K562 (cell line): ENCODE data around the gene BEST2. TPM values are rescaled to one million over a fixed set of nuclear protein-coding genes. Genes with fewer than 3 reads are reported as not detected.

Experiments used
- CBX3 ChIP-seq, 2 experiments: IDR thresholded peaks; 1 replicate in 1 of 2; 2 replicates in 1 of 2; pipeline ENCODE4 v1.6.1; 2012; ENCODE audit warnings: inconsistent platforms in 2 of 2, low read length in 2 of 2, borderline replicate concordance in 1 of 2, control low read depth in 1 of 2
- MYC ChIP-seq, 2 experiments: fragments of 250-450 bp in 1 of 2; sonication (Bioruptor Pico) in 1 of 2; IDR thresholded peaks; 2 replicates each; pipeline versions ENCODE4 v1.5.1 to v1.6.1; 2012 to 2021; ENCODE audit warnings: low read depth in 2 of 2, borderline replicate concordance in 1 of 2, improper control_type of control experiment in 1 of 2, low read length in 1 of 2, mild to moderate bottlenecking in 1 of 2, moderate library complexity in 1 of 2
- NR4A1 ChIP-seq, 2 experiments: fragments of 250-450 bp in 1 of 2; fragments of 450-650 bp in 1 of 2; sonication (Bioruptor Pico) in 1 of 2; IDR thresholded peaks; 2 replicates each; pipeline versions ENCODE4 v1.4.0 to v1.6.1; 2016 to 2020; ENCODE audit warnings: mild to moderate bottlenecking in 2 of 2, missing compliant biosample characterization in 1 of 2, missing genetic modification characterization in 1 of 2, moderate library complexity in 1 of 2
- POU5F1 ChIP-seq: fragments of 150-350 bp; IDR thresholded peaks from 2 replicates; pipeline ENCODE4 v1.6.1; 2014; ENCODE audit warnings: borderline replicate concordance, low read length, low read depth, mild to moderate bottlenecking; ENCODE audit not compliant: partially characterized antibody
- ZNF274 ChIP-seq: IDR thresholded peaks from 2 replicates; pipeline ENCODE4 v1.6.1; 2011; ENCODE audit warnings: low read depth, mild to moderate bottlenecking, low read length, moderate library complexity, borderline replicate concordance
- ZNF444 ChIP-seq: fragments of 250-450 bp; sonication (Bioruptor Pico); IDR thresholded peaks from 2 replicates; pipeline ENCODE4 v1.4.0; 2020; ENCODE audit warnings: mild to moderate bottlenecking, moderate library complexity
- polyA plus RNA-seq, 8 experiments: library from polyadenylated mRNA; depleted of rRNA in 4 of 8; stranded (reverse) in 5 of 8; unstranded in 3 of 8; fragments of >200 nt; fragmentation: Nextera tagmentation in 2 of 8; fragmentation: Illumina TruSeq in 1 of 8; extraction: Ambion mirVana in 2 of 8; extraction: Trizol in 1 of 8; gene quantifications; 2 replicates each; pipeline versions ENCODE4 v1.2.1 to v1.2.3, GENCODE V29; 2011 to 2014; ENCODE audit warnings: inconsistent platforms in 1 of 8, missing spikeins in 1 of 8
- total RNA-seq, 7 experiments: library from RNA; depleted of rRNA in 6 of 7; stranded (reverse); fragments of >200 nt in 6 of 7; fragmentation: Illumina TruSeq in 2 of 7; extraction: Trizol in 2 of 7; gene quantifications; 2 replicates each; pipeline versions ENCODE4 v1.2.1 to v1.2.3, GENCODE V29; 2011 to 2021; ENCODE audit warnings: low replicate concordance in 1 of 7
- TF ChIP-seq, protein P1 (sequence below): fragments of 250-450 bp; sonication (Bioruptor Pico); IDR thresholded peaks from 2 replicates; pipeline ENCODE4 v1.4.0; 2020; ENCODE audit warnings: mild to moderate bottlenecking
- TF ChIP-seq, protein P2 (sequence below): sonication (generic); formaldehyde crosslinking; IDR thresholded peaks from 2 replicates; pipeline ENCODE4 v1.9.0; 2022; ENCODE audit warnings: mild to moderate bottlenecking, missing genetic modification reagents
- TF ChIP-seq, protein P3 (sequence below): fragments of 450-650 bp; IDR thresholded peaks from 2 replicates; pipeline ENCODE4 v1.6.1; 2016; ENCODE audit warnings: mild to moderate bottlenecking, moderate library complexity

BEST2 gene
- total and polyA plus RNA-seq, 9 of the 15 experiments (the other 6 are each of a cell fraction or from before 2014, with no cell fraction given): not detected

DNA sequence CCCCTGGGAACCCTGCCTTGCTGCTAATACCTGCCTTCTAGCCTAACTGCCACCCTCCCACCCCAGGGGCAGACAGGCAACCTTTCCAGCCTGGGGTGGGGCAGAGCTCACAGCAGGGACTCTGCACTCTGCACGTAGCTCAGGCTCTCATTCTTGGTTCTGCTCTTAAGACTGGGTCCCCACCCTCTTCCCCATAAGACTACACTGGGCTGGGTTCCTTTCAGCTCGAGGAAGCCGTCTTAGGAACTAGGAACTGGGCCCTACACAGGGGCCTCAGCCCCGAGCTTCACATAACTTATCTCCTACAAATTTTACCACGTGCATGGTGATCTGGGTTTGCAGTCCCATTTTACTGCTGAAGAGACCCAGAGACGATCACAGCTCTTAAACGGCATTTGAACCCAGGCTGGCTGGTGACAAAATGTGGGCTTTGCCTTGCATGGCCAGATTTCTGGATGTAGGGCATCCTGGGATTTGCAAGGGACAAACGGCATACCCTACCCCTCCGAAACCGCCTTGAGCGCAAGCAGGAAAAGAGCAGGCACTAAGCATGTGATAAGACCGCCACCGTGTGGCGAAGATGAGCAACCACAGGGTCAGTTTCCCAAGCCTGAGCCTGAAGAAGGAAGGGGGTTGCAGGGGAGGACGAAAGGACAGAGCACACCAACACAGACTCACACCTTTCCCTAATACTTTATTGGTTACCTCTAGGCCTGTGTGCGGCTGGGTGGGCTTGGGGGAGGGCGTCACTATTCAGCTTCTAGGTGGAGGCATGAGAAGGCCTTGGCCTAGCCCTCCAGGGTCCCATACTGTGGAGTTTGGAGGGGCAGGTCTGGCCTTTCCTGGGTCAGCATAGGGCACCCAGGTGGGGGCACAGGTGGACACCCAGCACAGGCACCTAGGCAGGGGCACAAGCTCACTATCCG is 44.8 kb downstream of the BEST2 start (continued):
- TF ChIP-seq, protein P1, sequence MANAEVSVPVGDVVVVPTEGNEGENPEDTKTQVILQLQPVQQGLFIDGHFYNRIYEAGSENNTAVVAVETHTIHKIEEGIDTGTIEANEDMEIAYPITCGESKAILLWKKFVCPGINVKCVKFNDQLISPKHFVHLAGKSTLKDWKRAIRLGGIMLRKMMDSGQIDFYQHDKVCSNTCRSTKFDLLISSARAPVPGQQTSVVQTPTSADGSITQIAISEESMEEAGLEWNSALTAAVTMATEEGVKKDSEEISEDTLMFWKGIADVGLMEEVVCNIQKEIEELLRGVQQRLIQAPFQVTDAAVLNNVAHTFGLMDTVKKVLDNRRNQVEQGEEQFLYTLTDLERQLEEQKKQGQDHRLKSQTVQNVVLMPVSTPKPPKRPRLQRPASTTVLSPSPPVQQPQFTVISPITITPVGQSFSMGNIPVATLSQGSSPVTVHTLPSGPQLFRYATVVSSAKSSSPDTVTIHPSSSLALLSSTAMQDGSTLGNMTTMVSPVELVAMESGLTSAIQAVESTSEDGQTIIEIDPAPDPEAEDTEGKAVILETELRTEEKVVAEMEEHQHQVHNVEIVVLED (CRISPR knock-in tag): no peak
- TF ChIP-seq ZNF274: no peak
- TF ChIP-seq NR4A1 (CRISPR knock-in tag; IDR thresholded peaks at IDR 0.05): 0 out of 2 replicates have a peak, but pooled peaks have one; percentile 57
- no peak for TF ChIP-seq NR4A1 (tag; IDR thresholded peaks at IDR 0.05)
- TF ChIP-seq, protein P2, sequence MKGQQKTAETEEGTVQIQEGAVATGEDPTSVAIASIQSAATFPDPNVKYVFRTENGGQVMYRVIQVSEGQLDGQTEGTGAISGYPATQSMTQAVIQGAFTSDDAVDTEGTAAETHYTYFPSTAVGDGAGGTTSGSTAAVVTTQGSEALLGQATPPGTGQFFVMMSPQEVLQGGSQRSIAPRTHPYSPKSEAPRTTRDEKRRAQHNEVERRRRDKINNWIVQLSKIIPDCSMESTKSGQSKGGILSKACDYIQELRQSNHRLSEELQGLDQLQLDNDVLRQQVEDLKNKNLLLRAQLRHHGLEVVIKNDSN (CRISPR knock-in tag): peak; percentile 16; the same call in 1 of the 2 replicates
- TF ChIP-seq ZNF444 (CRISPR knock-in tag): no peak
- peak; percentile 57 for TF ChIP-seq MYC (IDR thresholded peaks at IDR 0.05; ENCODE audit: low read depth, low read length)
- no peak for TF ChIP-seq MYC (CRISPR knock-in tag; IDR thresholded peaks at IDR 0.05; ENCODE audit: borderline replicate concordance, low read depth)
- TF ChIP-seq, protein P3, sequence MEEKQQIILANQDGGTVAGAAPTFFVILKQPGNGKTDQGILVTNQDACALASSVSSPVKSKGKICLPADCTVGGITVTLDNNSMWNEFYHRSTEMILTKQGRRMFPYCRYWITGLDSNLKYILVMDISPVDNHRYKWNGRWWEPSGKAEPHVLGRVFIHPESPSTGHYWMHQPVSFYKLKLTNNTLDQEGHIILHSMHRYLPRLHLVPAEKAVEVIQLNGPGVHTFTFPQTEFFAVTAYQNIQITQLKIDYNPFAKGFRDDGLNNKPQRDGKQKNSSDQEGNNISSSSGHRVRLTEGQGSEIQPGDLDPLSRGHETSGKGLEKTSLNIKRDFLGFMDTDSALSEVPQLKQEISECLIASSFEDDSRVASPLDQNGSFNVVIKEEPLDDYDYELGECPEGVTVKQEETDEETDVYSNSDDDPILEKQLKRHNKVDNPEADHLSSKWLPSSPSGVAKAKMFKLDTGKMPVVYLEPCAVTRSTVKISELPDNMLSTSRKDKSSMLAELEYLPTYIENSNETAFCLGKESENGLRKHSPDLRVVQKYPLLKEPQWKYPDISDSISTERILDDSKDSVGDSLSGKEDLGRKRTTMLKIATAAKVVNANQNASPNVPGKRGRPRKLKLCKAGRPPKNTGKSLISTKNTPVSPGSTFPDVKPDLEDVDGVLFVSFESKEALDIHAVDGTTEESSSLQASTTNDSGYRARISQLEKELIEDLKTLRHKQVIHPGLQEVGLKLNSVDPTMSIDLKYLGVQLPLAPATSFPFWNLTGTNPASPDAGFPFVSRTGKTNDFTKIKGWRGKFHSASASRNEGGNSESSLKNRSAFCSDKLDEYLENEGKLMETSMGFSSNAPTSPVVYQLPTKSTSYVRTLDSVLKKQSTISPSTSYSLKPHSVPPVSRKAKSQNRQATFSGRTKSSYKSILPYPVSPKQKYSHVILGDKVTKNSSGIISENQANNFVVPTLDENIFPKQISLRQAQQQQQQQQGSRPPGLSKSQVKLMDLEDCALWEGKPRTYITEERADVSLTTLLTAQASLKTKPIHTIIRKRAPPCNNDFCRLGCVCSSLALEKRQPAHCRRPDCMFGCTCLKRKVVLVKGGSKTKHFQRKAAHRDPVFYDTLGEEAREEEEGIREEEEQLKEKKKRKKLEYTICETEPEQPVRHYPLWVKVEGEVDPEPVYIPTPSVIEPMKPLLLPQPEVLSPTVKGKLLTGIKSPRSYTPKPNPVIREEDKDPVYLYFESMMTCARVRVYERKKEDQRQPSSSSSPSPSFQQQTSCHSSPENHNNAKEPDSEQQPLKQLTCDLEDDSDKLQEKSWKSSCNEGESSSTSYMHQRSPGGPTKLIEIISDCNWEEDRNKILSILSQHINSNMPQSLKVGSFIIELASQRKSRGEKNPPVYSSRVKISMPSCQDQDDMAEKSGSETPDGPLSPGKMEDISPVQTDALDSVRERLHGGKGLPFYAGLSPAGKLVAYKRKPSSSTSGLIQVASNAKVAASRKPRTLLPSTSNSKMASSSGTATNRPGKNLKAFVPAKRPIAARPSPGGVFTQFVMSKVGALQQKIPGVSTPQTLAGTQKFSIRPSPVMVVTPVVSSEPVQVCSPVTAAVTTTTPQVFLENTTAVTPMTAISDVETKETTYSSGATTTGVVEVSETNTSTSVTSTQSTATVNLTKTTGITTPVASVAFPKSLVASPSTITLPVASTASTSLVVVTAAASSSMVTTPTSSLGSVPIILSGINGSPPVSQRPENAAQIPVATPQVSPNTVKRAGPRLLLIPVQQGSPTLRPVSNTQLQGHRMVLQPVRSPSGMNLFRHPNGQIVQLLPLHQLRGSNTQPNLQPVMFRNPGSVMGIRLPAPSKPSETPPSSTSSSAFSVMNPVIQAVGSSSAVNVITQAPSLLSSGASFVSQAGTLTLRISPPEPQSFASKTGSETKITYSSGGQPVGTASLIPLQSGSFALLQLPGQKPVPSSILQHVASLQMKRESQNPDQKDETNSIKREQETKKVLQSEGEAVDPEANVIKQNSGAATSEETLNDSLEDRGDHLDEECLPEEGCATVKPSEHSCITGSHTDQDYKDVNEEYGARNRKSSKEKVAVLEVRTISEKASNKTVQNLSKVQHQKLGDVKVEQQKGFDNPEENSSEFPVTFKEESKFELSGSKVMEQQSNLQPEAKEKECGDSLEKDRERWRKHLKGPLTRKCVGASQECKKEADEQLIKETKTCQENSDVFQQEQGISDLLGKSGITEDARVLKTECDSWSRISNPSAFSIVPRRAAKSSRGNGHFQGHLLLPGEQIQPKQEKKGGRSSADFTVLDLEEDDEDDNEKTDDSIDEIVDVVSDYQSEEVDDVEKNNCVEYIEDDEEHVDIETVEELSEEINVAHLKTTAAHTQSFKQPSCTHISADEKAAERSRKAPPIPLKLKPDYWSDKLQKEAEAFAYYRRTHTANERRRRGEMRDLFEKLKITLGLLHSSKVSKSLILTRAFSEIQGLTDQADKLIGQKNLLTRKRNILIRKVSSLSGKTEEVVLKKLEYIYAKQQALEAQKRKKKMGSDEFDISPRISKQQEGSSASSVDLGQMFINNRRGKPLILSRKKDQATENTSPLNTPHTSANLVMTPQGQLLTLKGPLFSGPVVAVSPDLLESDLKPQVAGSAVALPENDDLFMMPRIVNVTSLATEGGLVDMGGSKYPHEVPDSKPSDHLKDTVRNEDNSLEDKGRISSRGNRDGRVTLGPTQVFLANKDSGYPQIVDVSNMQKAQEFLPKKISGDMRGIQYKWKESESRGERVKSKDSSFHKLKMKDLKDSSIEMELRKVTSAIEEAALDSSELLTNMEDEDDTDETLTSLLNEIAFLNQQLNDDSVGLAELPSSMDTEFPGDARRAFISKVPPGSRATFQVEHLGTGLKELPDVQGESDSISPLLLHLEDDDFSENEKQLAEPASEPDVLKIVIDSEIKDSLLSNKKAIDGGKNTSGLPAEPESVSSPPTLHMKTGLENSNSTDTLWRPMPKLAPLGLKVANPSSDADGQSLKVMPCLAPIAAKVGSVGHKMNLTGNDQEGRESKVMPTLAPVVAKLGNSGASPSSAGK: peak; percentile 83
- TF ChIP-seq POU5F1: no peak
- TF ChIP-seq CBX3 (IDR thresholded peaks at IDR 0.05; ENCODE audit: borderline replicate concordance in 1 of 2, low read length in 2 of 2): peak in 1 of 2 experiments; percentile 51; a peak in 1 of 3 replicates
